ENCODE data around the gene NEO1.

The NEO1 gene

GRCh38 chr15:73227433-73228056, 175.3 kb downstream of the NEO1 start:
- Histone ChIP-seq H4K91ac (ENCODE audit: low read depth, low read length, poor library complexity) (no peak overlapping the region), H3K36me3 (replicated peaks in 1 of 2; ENCODE audit: control insufficient read depth in 2 of 2, insufficient read depth in 2 of 2, low read length in 2 of 2) (peaks cover 3 to 10% of the 10 kb centered on the region in 2 donors), H3K27me3 (ENCODE audit: control insufficient read depth in 3 of 3, insufficient read depth in 3 of 3, low read depth in 1 of 3, low read length in 3 of 3) (no peaks in the 10 kb centered on the region), H3K27ac (replicated peaks; ENCODE audit: low read length) (no peak overlapping the region), H4K8ac (ENCODE audit: low read depth, low read length) (no peak overlapping the region), H3K79me1 (ENCODE audit: low read depth, low read length) (no peaks in the 10 kb centered on the region), H2BK5ac (ENCODE audit: low read length) (no peak overlapping the region), H2AK5ac (ENCODE audit: low read depth, low read length) (no peak overlapping the region), H3K23ac (ENCODE audit: low read depth, low read length, poor library complexity) (no peak overlapping the region), H3K4ac (ENCODE audit: low read length) (no peak overlapping the region), H2BK120ac (ENCODE audit: low read depth, low read length) (no peak overlapping the region), H3K14ac (ENCODE audit: low read length) (no peak overlapping the region), H3K9me3 (replicated peaks in 1 of 2; ENCODE audit: control insufficient read depth in 2 of 2, insufficient read depth in 1 of 2, low read depth in 1 of 2, low read length in 2 of 2) (peaks cover 1 to 15% of the 10 kb centered on the region in 2 donors), H3K18ac (ENCODE audit: low read length) (no peak overlapping the region), H2BK15ac (ENCODE audit: low read length) (no peak overlapping the region), H2AFZ (ENCODE audit: low read length) (no peak overlapping the region), H3K4me3 (ENCODE audit: low read length in 2 of 2) (no peak overlapping the region), H2BK12ac (ENCODE audit: low read length) (no peak overlapping the region), H3K4me2 (ENCODE audit: insufficient read depth, low read length, poor library complexity, severe bottlenecking) (no peak overlapping the region), H3K9ac (ENCODE audit: low read depth, low read length, poor library complexity) (no peak overlapping the region), H3K4me1 (ENCODE audit: control insufficient read depth in 2 of 2, insufficient read depth in 1 of 2, low read depth in 1 of 2, low read length in 2 of 2) (no peaks in the 10 kb centered on the region)
- DNase-seq (ENCODE audit: low spot score) = no peak
- no CpG with 5 or more reads among the region's 6 CpGs for WGBS, 2 donors (ENCODE audit: extremely low coverage in 2 of 2, insufficient read length in 2 of 2, insufficient replicate concordance in 1 of 2)

- no peak overlapping the region for H2AFZ ChIP-seq (ENCODE audit: low read length)
- H3K27ac ChIP-seq (replicated peaks; ENCODE audit: low read length) = no peak overlapping the region
- H3K4me1 ChIP-seq (ENCODE audit: control insufficient read depth in 2 of 2, insufficient read depth in 1 of 2, low read depth in 1 of 2, low read length in 2 of 2) = no peaks in the 10 kb centered on the region
- no peak overlapping the region for H3K4me2 ChIP-seq (ENCODE audit: insufficient read depth, low read length, poor library complexity, severe bottlenecking)
- H4K8ac ChIP-seq (ENCODE audit: low read depth, low read length) = no peak overlapping the region
- DNase-seq (ENCODE audit: low spot score) = no peak
- no peaks in the 10 kb centered on the region for H3K79me1 ChIP-seq (ENCODE audit: low read depth, low read length)
- no peak overlapping the region for H2BK120ac ChIP-seq (ENCODE audit: low read depth, low read length)
- no peak overlapping the region for H2BK15ac ChIP-seq (ENCODE audit: low read length)
- peaks cover 5 to 15% of the 10 kb centered on the region in 2 donors for H3K36me3 ChIP-seq (replicated peaks in 1 of 2; ENCODE audit: control insufficient read depth in 2 of 2, insufficient read depth in 2 of 2, low read length in 2 of 2)
- no peak overlapping the region for H4K91ac ChIP-seq (ENCODE audit: low read depth, low read length, poor library complexity)
- H3K9ac ChIP-seq (ENCODE audit: low read depth, low read length, poor library complexity) = no peak overlapping the region
- H2BK5ac ChIP-seq (ENCODE audit: low read length) = no peak overlapping the region
- H3K9me3 ChIP-seq (replicated peaks in 1 of 2; ENCODE audit: control insufficient read depth in 2 of 2, insufficient read depth in 1 of 2, low read depth in 1 of 2, low read length in 2 of 2) = peaks cover 1 to 15% of the 10 kb centered on the region in 2 donors
- H3K27me3 ChIP-seq (ENCODE audit: control insufficient read depth in 3 of 3, insufficient read depth in 3 of 3, low read depth in 1 of 3, low read length in 3 of 3) = no peaks in the 10 kb centered on the region
- WGBS, 2 donors (ENCODE audit: extremely low coverage in 2 of 2, insufficient read length in 2 of 2, insufficient replicate concordance in 1 of 2) = no CpG with 5 or more reads among the region's 1 CpG
- no peak overlapping the region for H3K4me3 ChIP-seq (ENCODE audit: low read length in 2 of 2)
- H3K4ac ChIP-seq (ENCODE audit: low read length) = no peak overlapping the region
- no peak overlapping the region for H2BK12ac ChIP-seq (ENCODE audit: low read length)
- no peak overlapping the region for H3K23ac ChIP-seq (ENCODE audit: low read depth, low read length, poor library complexity)
- no peak overlapping the region for H3K14ac ChIP-seq (ENCODE audit: low read length)
- H3K18ac ChIP-seq (ENCODE audit: low read length) = no peak overlapping the region
- no peak overlapping the region for H2AK5ac ChIP-seq (ENCODE audit: low read depth, low read length)
These were observed 175.9 kb downstream of the NEO1 start for GRCh38 chr15:73228128-73228646.

GRCh38 chr15:73231661-73232419, 179.6 kb downstream of the NEO1 start:
- WGBS, 2 donors (ENCODE audit: extremely low coverage in 2 of 2, insufficient read length in 2 of 2, insufficient replicate concordance in 1 of 2) = no CpG with 5 or more reads among the region's 2 CpGs
- Histone ChIP-seq H3K4me3 (ENCODE audit: low read length in 2 of 2) (no peak overlapping the region), H3K14ac (ENCODE audit: low read length) (no peak overlapping the region), H3K4ac (ENCODE audit: low read length) (no peak overlapping the region), H2AK5ac (ENCODE audit: low read depth, low read length) (no peak overlapping the region), H2BK5ac (ENCODE audit: low read length) (no peak overlapping the region), H2BK15ac (ENCODE audit: low read length) (no peak overlapping the region), H2BK120ac (ENCODE audit: low read depth, low read length) (no peak overlapping the region), H3K4me2 (ENCODE audit: insufficient read depth, low read length, poor library complexity, severe bottlenecking) (no peak overlapping the region), H3K4me1 (ENCODE audit: control insufficient read depth in 2 of 2, insufficient read depth in 1 of 2, low read depth in 1 of 2, low read length in 2 of 2) (no peaks in the 10 kb centered on the region), H3K9ac (ENCODE audit: low read depth, low read length, poor library complexity) (peak overlapping the region; percentile 30), H3K36me3 (replicated peaks in 1 of 2; ENCODE audit: control insufficient read depth in 2 of 2, insufficient read depth in 2 of 2, low read length in 2 of 2) (peaks cover 10 to 25% of the 10 kb centered on the region in 2 donors), H3K18ac (ENCODE audit: low read length) (peak overlapping the region; percentile 19), H2AFZ (ENCODE audit: low read length) (no peak overlapping the region), H3K79me1 (ENCODE audit: low read depth, low read length) (no peaks in the 10 kb centered on the region), H2BK12ac (ENCODE audit: low read length) (no peak overlapping the region), H3K27ac (replicated peaks; ENCODE audit: low read length) (no peak overlapping the region), H4K91ac (ENCODE audit: low read depth, low read length, poor library complexity) (no peak overlapping the region), H3K23ac (ENCODE audit: low read depth, low read length, poor library complexity) (no peak overlapping the region), H3K27me3 (ENCODE audit: control insufficient read depth in 3 of 3, insufficient read depth in 3 of 3, low read depth in 1 of 3, low read length in 3 of 3) (no peaks in the 10 kb centered on the region), H3K9me3 (replicated peaks in 1 of 2; ENCODE audit: control insufficient read depth in 2 of 2, insufficient read depth in 1 of 2, low read depth in 1 of 2, low read length in 2 of 2) (peaks cover 1 to 10% of the 10 kb centered on the region in 2 donors), H4K8ac (ENCODE audit: low read depth, low read length) (no peak overlapping the region)
- DNase-seq (ENCODE audit: low spot score) = no peak

GRCh38 chr15:73232776-73233175, 180.5 kb downstream of the NEO1 start:
- no peak overlapping the region for H3K4me2 ChIP-seq (ENCODE audit: insufficient read depth, low read length, poor library complexity, severe bottlenecking)
- H2AK5ac ChIP-seq (ENCODE audit: low read depth, low read length) = no peak overlapping the region
- no peak overlapping the region for H2BK15ac ChIP-seq (ENCODE audit: low read length)
- no peak overlapping the region for H4K91ac ChIP-seq (ENCODE audit: low read depth, low read length, poor library complexity)
- no peaks in the 10 kb centered on the region for H3K4me1 ChIP-seq (ENCODE audit: control insufficient read depth in 2 of 2, insufficient read depth in 1 of 2, low read depth in 1 of 2, low read length in 2 of 2)
- H4K8ac ChIP-seq (ENCODE audit: low read depth, low read length) = no peak overlapping the region
- WGBS, 2 donors (ENCODE audit: extremely low coverage in 2 of 2, insufficient read length in 2 of 2, insufficient replicate concordance in 1 of 2) = no CpG with 5 or more reads among the region's 2 CpGs
- no peak overlapping the region for H3K18ac ChIP-seq (ENCODE audit: low read length)
- H3K14ac ChIP-seq (ENCODE audit: low read length) = no peak overlapping the region
- H2BK120ac ChIP-seq (ENCODE audit: low read depth, low read length) = no peak overlapping the region
- no peak for DNase-seq (ENCODE audit: low spot score)
- H2AFZ ChIP-seq (ENCODE audit: low read length) = no peak overlapping the region
- no peak overlapping the region for H3K27ac ChIP-seq (replicated peaks; ENCODE audit: low read length)
- no peak overlapping the region for H2BK12ac ChIP-seq (ENCODE audit: low read length)
- no peak overlapping the region for H3K23ac ChIP-seq (ENCODE audit: low read depth, low read length, poor library complexity)
- H3K9me3 ChIP-seq (replicated peaks in 1 of 2; ENCODE audit: control insufficient read depth in 2 of 2, insufficient read depth in 1 of 2, low read depth in 1 of 2, low read length in 2 of 2) = peaks cover 1 to 10% of the 10 kb centered on the region in 2 donors
- H2BK5ac ChIP-seq (ENCODE audit: low read length) = no peak overlapping the region
- H3K9ac ChIP-seq (ENCODE audit: low read depth, low read length, poor library complexity) = no peak overlapping the region
- H3K27me3 ChIP-seq (ENCODE audit: control insufficient read depth in 3 of 3, insufficient read depth in 3 of 3, low read depth in 1 of 3, low read length in 3 of 3) = no peaks in the 10 kb centered on the region
- H3K4me3 ChIP-seq (ENCODE audit: low read length in 2 of 2) = no peak overlapping the region
- no peak overlapping the region for H3K4ac ChIP-seq (ENCODE audit: low read length)
- peaks cover 11 to 33% of the 10 kb centered on the region in 2 donors for H3K36me3 ChIP-seq (replicated peaks in 1 of 2; ENCODE audit: control insufficient read depth in 2 of 2, insufficient read depth in 2 of 2, low read length in 2 of 2)
- H3K79me1 ChIP-seq (ENCODE audit: low read depth, low read length) = no peaks in the 10 kb centered on the region
